ENCODE results near the gene RASGRF2.

Gene RASGRF2

DNA sequence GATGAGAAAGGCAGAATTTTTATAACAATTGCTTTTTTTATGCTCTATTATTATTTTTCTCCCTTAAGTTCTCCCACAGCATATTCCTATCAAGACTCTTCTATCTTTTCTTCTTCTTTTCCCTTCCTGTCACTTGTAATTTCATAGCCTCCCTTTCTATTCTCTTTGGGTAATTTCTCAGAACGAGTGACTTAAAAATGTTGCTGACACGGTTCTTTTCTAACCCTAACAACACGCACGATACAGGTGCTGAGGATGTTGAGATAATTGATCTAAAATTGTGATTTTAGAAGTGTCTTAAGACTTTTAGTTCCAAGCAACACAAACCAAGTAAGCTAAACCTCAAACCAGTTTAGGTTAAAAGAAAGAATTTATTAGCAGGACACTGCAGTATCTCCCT is 105.9 kb downstream of the RASGRF2 start:
- H3K4me1 ChIP-seq (ENCODE audit: control insufficient read depth in 1 of 2, insufficient read depth in 1 of 2, low read depth in 1 of 2, low read length in 1 of 2), result no peaks in the 10 kb centered on the region
- no peak overlapping the region for H3K27ac ChIP-seq
- H3K36me3 ChIP-seq, result no peaks in the 10 kb centered on the region
- no peaks in the 10 kb centered on the region for H3K9me3 ChIP-seq
- H3K27me3 ChIP-seq, result no peaks in the 10 kb centered on the region
- no peak overlapping the region for H3K4me3 ChIP-seq (ENCODE audit: low read depth in 1 of 2, low read length in 1 of 2)
- TF ChIP-seq, protein P1, sequence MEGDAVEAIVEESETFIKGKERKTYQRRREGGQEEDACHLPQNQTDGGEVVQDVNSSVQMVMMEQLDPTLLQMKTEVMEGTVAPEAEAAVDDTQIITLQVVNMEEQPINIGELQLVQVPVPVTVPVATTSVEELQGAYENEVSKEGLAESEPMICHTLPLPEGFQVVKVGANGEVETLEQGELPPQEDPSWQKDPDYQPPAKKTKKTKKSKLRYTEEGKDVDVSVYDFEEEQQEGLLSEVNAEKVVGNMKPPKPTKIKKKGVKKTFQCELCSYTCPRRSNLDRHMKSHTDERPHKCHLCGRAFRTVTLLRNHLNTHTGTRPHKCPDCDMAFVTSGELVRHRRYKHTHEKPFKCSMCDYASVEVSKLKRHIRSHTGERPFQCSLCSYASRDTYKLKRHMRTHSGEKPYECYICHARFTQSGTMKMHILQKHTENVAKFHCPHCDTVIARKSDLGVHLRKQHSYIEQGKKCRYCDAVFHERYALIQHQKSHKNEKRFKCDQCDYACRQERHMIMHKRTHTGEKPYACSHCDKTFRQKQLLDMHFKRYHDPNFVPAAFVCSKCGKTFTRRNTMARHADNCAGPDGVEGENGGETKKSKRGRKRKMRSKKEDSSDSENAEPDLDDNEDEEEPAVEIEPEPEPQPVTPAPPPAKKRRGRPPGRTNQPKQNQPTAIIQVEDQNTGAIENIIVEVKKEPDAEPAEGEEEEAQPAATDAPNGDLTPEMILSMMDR (IDR thresholded peaks at IDR 0.05), result no peak

GRCh38 chr5:81067406-81067805 is 107.2 kb downstream of the RASGRF2 start:
- H3K27ac ChIP-seq, result no peak overlapping the region
- TF ChIP-seq, protein P1 (IDR thresholded peaks at IDR 0.05), result no peak

GRCh38 chr5:81068063-81068462 is 107.9 kb downstream of the RASGRF2 start:
- Histone ChIP-seq H3K4me3 (ENCODE audit: low read depth in 1 of 2, low read length in 1 of 2) (no peak overlapping the region), H3K4me1 (ENCODE audit: control insufficient read depth in 1 of 2, insufficient read depth in 1 of 2, low read depth in 1 of 2, low read length in 1 of 2) (no peaks in the 10 kb centered on the region), H3K9me3 (no peaks in the 10 kb centered on the region), H3K27ac (no peak overlapping the region), H3K36me3 (no peaks in the 10 kb centered on the region), H3K27me3 (no peaks in the 10 kb centered on the region)
- TF ChIP-seq, protein P1 (IDR thresholded peaks at IDR 0.05), result no peak

More at GRCh38 chr5:81067406-81067805, 107.2 kb downstream of the RASGRF2 start:
- no peaks in the 10 kb centered on the region for H3K4me1 ChIP-seq (ENCODE audit: control insufficient read depth in 1 of 2, insufficient read depth in 1 of 2, low read depth in 1 of 2, low read length in 1 of 2)
- no peaks in the 10 kb centered on the region for H3K36me3 ChIP-seq
- H3K9me3 ChIP-seq, result no peaks in the 10 kb centered on the region
- no peaks in the 10 kb centered on the region for H3K27me3 ChIP-seq
- H3K4me3 ChIP-seq (ENCODE audit: low read depth in 1 of 2, low read length in 1 of 2), result no peak overlapping the region

DNA sequence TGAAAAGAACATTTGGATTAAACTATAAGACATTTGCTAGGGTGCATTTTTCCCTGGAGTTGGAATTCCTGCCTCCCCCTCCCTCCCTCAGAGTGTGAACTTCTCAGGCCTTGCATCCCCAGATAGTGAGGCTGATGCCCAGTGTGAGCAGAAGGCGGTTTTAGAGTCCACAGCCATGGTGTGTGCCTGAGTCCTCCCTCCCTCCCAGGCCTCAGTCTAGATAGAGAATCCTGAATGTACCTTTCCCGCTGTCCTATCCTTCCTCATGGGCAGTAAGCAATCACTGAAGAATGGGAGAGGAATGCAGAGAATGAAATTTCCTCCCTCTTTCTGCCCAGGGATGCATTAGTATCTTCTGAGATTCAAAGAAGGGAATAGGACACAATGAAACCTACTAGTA is 108.5 kb downstream of the RASGRF2 start:
- H3K27ac ChIP-seq, result no peak overlapping the region
- no peaks in the 10 kb centered on the region for H3K36me3 ChIP-seq
- TF ChIP-seq, protein P1 (IDR thresholded peaks at IDR 0.05), result no peak
- H3K9me3 ChIP-seq, result no peaks in the 10 kb centered on the region
- H3K4me1 ChIP-seq (ENCODE audit: control insufficient read depth in 1 of 2, insufficient read depth in 1 of 2, low read depth in 1 of 2, low read length in 1 of 2), result no peaks in the 10 kb centered on the region
- no peak overlapping the region for H3K4me3 ChIP-seq (ENCODE audit: low read depth in 1 of 2, low read length in 1 of 2)
- no peaks in the 10 kb centered on the region for H3K27me3 ChIP-seq

GRCh38 chr5:81069990-81070389 is 109.8 kb downstream of the RASGRF2 start:
- Histone ChIP-seq H3K27ac (no peak overlapping the region), H3K4me1 (ENCODE audit: control insufficient read depth in 1 of 2, insufficient read depth in 1 of 2, low read depth in 1 of 2, low read length in 1 of 2) (no peaks in the 10 kb centered on the region), H3K27me3 (no peaks in the 10 kb centered on the region), H3K36me3 (no peaks in the 10 kb centered on the region), H3K9me3 (no peaks in the 10 kb centered on the region), H3K4me3 (ENCODE audit: low read depth in 1 of 2, low read length in 1 of 2) (no peak overlapping the region)
- TF ChIP-seq, protein P1 (IDR thresholded peaks at IDR 0.05), result no peak
